Spleen (tissue), 11 donors: ENCODE measurements around the gene RALY. TPM values are rescaled to one million over a fixed set of nuclear protein-coding genes. Genes with fewer than 3 reads are reported as not detected.

Experiments
- microRNA-seq, 3 donors: library from miRNA; unstranded; fragments of <30 nt; microRNA quantifications; one replicate each; pipeline versions ENCODE4 to v1.1.0, GENCODE V29; 2019 to 2020
- polyA plus RNA-seq, 3 donors: library from polyadenylated mRNA; stranded (reverse); fragments of 200-250 nt; gene quantifications; one replicate each; pipeline ENCODE4 v1.2.1, GENCODE V29; 2013
- small RNA-seq, 4 donors: library from RNA; depleted of rRNA; stranded (forward); fragments of <200 nt; gene quantifications; one replicate each; pipeline ENCODE3, GENCODE V24; 2016
- total RNA-seq, 7 donors: library from RNA; depleted of rRNA in 3 of 7; stranded (reverse); fragments of >200 nt in 3 of 7; fragmentation: NEBNext Ultra II Directional in 4 of 7; extraction: Animal tissue kit (Norgen Biotek cat#: 25700) in 4 of 7; gene quantifications; one replicate each; pipeline versions ENCODE4 v1.1.0 to v1.2.1, GENCODE V29; 2016 to 2021
- donor health status: healthy with polysubstance abuse.
- donor health status: DM: no; HTN: no; CAD: no; lungs with moderate emphysema.
- donor health status: DM: no; HTN: no; CAD: no.
- donor health status: Bipolar disorder and iron deficiency.
- donor health status: healthy.
- donor health status: DM: no; HTN: no; CAD: no.
- donor health status: DM: yes; HTN: yes; CAD: no.

Gene RALY
- total and polyA plus RNA-seq, 10 donors, result 72.9 to 133 (median 99.7) TPM

Small RNAs within 50 kb of the gene (microRNA-seq; reads per million reads assigned to microRNA genes)
- gene MIR4755, result 0 to 0.35 (median 0) reads per million in 3 donors

Small RNAs within 50 kb of the gene (small RNA-seq; reads per million reads assigned to genes)
- 0 reads per million in 4 donors for gene MIR4755

Other genes with a start within 250 kb of the RALY start
- 10 to 100 TPM; 44.9 to 79.1 (median 71.8) TPM for gene CHMP4B, start 182.6 kb upstream of the RALY start, total RNA-seq
- 100 to 1,000 TPM in 1 of 3 donors, 10 to 100 TPM in 2; 75.0 to 118 (median 89.9) TPM for gene CHMP4B, start 182.6 kb upstream of the RALY start, polyA plus RNA-seq
- gene EIF2S2, start 118.3 kb downstream of the RALY start, total RNA-seq, result 10 to 100 TPM; 34.8 to 45.3 (median 39.9) TPM
- 10 to 100 TPM; 30.0 to 40.9 (median 37.1) TPM for gene EIF2S2, start 118.3 kb downstream of the RALY start, polyA plus RNA-seq
- gene ASIP, start 247.5 kb downstream of the RALY start, total RNA-seq, result not detected
- gene ASIP, start 247.5 kb downstream of the RALY start, polyA plus RNA-seq, result 1 to 10 TPM in 2 of 3 donors, under 1 TPM in 1; 0.63 to 2.7 (median 1.7) TPM